NCI-H2196 (cell line): ENCODE results near the gene TMSB10.

ENCODE experiments used
- DNase-seq: peaks from one replicate; lab custom pipeline; 2025; ENCODE audit not compliant: unreplicated experiment; lab: John Stamatoyannopoulos, UW

Gene TMSB10

GRCh38 chr2:84879584-84880394 is 25.7 kb upstream of the TMSB10 start:
- DNase-seq: no peak

DNA sequence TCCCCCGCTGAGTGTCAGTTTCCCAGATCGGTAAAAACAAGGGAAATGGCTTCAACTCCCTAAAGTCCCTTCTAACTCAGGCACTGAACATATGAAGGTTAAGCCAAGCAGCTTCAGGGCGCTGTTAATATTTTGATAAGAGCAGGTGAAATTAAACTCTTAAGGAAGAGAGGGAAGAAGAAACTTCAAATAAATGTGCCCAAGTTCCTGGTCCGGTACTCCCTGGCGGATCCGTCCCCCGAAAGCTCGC is 25.1 kb upstream of the TMSB10 start:
- no peak for DNase-seq

DNA sequence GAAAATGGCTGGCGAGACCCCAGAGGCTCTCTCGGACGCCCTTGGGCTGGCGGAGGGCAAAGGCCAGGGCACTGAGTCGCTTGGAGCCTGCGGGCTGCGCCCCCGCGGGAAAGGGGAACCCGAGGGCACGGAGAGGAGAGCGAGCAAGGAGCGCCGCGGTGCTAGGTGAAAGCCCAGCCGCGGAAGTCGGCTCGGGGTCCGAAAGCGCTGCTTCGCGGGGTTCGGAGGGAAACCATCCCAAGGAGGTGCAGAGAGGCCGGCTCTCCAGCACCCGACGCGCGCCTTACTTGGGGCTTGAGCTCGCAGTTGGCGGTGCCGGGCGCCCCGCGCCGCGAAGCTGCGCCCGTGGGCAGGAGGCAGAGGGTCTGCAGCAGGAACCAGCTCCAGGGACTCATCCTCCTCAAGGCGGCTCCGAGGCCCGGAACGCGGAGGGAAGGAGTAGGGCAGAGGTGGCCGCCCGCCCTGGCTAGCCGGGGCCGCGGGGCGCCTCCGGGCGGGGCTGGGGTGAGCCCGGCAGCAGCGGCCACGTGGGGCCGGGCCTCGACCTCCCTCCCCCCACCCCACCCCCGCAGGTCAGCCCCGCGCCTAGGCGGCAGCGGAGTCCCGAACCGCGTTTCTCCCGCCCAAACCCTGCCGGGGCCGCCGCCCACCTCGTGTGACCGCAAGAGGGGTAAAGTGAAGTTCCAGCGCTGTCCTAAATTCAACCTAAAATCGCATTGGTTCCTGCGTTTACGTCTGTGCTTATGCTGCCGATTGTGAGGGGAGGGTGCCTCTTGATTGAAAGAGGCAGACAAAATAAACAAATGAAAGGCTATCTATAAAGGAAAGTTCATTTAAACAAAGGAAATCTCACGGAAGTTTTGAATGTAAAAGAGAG is 24.6 kb upstream of the TMSB10 start, which contains the start of gene TRABD2A:
TSS of gene TRABD2A (minus strand) at position 440 of the 877 bp plus-strand sequence. CDS start at position 395, 45 bp downstream.
- no peak for DNase-seq

DNA sequence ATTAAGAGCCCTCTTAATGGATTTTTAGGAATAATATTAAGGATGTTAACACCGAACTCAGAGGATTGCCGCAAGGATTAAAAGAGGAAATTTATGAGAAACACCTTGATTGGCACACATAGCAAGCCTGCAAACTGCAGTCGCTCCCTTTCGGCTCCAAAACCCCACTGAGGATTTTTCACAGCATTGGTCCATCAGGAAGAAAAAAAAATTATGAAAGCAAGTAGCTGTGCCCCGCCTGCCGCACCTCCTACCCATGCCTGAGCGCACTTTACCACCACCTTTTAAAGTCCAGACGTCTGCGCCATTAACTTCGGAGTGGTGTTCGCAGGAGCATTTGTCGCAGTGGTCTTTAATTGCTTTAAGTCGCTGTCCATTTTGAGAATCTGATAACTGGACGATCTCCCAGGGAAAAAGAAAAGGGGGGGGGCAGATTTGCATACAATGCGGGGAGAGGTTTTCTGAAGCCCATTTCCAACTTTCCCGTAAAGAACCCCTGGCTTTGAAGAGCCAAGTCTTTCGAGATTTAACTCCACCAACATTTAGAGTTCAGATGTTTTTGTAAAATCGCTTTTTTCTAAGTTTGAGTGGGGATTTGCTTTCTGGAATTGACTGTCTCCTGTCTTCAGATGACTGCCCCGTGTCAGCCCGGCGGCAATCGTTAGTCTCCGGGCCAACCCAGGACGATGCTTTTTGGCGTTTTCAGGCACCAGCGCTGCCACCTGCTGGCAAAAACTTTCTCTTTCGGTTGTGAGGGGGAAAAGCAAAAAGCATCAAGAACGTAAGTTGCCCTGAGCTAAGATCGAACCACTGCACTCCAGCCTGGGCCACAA is 23.7 kb upstream of the TMSB10 start:
- peak; percentile 42 for DNase-seq

DNA sequence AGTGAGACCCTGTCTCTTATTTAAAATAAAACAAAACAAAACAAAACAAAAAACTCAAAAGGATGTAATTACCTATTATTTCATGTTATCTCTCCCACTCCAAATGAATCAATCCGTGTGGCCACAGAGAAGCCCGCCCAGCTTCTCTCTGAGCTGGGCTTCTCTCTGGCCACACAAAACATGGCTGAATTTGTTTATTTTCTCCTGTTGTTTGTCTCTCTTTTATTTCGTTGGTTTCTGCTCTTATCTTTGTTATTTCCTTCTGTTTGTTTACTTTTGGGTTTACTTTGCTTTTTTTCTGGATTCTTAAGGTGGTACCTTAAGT is 23.1 kb upstream of the TMSB10 start:
- DNase-seq: no peak

DNA sequence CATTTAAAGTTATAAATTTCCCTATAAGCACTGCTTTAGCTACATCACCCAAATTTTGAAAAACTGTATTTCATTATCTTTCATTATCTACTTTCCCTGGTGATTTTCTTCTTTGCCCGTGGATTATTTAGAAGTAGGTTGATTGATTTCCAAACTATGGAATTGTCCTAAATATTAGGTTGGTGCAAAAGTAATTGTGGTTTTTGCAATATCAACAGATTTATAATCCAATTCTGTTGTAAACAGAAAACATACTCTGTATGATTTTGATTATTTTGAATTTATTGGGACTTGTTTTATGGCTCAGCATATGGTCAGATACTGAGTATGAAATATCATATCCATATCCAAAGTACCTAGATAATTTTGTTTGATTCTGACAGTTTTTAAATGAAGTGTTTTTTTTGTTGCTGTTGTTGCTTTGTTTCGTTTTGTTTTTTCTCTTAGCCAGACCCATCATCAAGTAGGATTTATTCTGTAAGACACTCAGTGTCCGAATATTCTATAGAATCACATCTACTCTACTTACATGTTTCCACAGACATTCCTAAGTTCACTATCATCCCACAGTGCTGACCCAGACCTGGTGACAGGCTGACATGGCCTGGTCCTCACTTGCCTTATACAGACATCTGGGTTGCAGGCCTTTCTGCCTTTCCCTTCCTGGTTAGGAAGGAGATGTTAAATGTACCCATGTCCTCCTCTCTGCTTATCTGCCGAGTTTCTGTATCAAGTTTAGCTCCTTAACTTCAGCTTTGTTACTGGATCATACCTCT is 22.5 kb upstream of the TMSB10 start:
- DNase-seq: no peak

- DNase-seq: no peak
Observed at GRCh38 chr2:84884449-84884848, 21.0 kb upstream of the TMSB10 start.

DNA sequence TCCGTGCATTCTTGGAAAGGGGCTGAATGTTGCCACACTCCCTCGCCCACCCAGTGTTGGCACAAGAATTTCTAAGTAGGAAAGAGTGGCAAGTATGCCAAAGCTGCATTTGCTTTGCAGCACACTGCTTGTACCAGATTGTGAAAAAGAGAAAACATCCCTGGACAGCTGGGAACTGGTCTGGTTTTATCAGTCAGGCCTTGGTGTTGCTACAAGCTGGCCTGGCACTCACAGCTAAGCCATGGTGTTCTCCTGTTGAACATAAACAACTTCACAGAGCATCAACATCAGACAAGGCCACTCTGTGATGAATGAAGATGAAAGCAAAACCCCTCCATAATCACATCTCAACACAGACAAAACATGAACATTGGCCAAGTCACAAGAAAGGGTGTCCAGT is 20.3 kb upstream of the TMSB10 start:
- no peak for DNase-seq

DNA sequence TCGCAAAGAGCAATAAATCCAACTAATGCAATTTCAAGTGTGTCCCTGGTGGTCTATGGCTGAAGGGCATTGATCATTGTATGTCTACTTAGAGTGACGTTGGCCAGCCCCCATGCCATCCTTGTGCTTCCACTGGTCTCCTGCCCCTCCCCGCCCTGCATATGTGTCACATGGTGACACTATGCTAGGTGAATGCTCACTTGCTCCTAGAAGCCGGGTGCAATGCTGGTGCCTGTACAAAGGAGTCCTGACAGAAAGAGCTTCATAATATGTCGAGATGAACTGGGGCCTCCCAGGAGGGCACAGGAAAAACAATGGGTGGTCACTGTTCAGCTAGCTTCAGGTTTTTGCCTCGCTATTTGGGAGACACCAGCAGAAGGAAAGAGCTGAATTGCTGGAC is 18.7 kb upstream of the TMSB10 start:
- no peak for DNase-seq

DNA sequence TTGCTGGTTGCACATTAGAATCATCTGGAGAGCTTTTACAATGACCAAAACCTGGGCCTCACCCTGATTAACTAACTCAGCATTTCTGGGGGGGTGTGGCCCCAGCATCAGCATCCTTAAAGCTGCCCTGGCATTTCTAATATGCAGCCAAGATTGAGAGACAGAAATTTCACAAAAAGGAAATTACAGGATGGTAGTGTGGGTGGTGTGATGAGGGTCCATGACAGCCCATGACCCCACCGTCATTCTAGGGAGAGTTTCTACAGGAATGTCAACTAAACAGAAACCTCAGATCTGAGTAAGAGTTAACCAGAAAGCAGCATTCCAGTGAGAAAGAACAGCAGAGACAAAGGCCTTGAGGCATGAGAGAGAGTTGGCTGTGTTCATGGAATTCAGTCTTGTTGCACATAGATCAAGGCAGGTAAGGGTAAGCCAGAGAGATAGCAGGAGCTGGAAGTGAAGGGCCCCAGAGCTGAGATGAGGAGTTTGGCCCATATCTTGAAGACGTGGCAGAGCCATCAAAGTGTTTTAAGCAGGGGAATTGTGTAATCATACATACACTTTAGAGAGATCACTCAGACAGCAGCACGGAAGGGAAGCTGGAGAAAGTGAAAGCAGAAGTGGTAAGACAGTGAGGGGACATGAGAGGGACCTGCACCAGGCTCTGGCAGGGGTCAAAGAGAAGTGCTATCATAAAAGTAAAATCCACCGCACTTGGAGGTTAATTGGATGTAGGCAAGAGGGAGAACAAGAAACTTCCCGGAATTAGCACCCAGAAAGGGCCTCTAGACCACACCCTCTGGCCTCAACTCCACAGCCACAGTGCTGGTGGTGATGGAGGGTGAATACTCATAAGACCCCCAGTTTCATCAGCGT is 16.8 kb upstream of the TMSB10 start:
- no peak for DNase-seq

DNA sequence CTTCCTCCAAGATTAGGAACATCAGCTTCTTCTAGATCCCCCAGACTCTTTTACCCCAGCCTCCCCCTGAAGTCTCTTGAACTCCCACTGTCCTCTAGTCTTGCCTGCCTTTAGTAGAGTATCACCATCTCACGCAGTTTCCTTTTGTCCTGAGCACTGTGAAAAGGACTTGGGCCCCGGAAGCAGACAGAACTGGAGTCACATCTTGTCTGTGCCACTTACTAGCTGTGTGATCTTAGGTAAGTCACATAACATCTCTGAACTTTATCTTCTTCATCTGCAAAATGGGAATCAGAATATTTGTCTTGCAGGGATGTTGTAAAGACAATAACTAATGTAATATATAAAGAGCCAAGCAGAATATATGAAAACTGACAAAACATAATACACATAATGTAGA is 16.1 kb upstream of the TMSB10 start:
- DNase-seq: no peak

GRCh38 chr2:84891355-84892010 is 14.0 kb upstream of the TMSB10 start:
- DNase-seq: no peak

DNA sequence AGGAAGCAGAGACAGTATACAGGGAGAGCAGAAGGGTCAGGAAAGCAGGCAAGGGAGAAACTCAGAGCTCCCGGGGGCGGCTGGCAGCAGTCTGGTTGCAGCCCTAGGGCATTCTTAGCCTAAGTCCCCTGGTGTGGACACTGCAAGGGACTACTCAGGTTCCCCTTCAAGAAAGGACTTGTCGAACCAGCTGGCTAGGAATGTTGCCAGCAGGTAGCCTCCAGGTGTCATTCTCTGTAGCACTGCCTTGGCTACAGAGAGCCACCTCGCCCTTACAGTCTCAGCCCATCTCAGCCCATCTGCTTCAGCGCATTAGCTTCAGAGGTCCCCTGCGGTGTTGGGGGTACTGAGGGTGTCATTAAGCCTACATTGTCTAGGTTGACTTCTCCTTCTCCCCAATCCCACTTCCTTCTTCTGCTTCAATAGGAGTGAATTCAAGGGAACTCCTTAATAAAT is 11.3 kb upstream of the TMSB10 start:
- DNase-seq: peak; percentile 21

DNA sequence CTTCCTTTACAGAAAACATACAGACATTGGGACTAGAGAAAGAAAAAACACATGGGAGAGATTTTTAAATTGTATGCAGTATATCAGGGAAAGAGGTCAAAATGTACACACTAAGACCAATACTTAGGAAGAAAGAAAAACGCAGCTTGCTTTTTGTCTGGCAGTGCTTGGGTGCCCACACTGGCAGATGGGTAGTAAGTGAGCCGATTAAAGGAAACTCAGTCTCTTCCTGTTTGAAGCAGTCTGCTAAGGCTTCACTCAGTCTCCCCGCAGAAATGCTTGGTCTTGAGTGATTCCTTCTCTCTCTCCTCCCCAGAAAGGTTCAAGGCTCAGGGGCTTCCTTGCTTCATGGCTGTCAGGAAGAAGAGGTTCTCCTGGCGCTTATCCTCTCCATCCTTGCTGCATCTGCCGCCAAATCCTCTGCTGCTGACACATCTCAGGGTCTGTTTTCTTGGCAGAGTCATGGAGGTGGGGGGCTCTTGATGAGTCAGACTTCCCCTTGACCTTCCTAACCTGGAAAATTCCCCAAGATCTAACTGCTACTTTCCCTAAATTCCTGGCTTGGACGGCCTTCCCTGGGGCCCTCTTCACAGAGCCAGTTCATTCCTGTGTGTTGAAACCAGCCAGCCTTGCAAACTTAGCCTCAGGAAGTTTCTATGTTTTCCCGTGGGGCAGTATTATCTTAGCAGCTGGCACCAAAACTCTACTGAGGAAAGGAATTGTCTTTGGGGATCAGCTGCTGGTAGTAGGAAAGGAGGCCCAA is 10.5 kb upstream of the TMSB10 start:
- DNase-seq: no peak

- no peak for DNase-seq
Observed at GRCh38 chr2:84896567-84896966, 8.9 kb upstream of the TMSB10 start.

GRCh38 chr2:84897773-84898172 is 7.7 kb upstream of the TMSB10 start:
- no peak for DNase-seq

DNA sequence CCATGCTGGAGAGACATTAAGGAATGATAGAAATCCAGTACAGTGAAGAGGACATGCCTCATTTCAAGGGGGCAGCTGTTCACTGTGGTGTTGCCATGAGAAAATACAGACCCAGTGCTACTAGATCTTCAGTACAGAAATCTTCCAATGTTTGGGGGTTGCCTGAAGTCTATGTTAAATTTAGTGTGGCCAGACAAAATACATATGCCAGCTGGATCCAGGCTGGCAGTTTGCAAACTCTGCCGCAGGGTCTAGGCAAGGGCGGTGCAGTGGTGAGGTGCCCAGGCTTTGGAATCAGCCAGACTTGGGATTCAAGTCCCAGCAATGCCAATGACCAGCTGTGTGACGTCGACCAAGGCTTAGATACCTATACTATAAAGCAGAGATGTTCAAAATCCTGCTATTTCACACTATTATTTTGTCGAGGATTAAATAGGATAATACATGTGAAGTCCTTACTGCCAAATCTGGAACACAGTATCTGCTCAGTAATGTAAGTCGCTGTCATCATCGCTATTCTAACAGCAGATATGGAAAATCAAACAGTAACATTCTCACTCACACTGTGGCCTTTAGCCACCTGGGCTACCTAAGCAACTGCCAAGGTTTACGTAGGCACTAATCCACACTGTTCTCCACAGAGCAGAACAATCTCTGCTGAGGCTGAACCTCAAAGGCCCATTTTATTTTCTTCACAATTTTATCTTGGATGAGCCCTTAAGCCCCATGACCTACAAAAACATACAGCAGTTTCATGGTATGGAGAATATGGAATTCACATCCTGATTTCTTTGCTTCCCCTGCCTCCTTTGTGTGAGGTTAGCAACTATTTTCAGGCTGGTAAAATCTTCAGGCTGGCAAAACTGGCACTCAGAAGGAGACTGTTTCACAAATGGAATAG is 5.9 kb upstream of the TMSB10 start:
- no peak for DNase-seq

DNA sequence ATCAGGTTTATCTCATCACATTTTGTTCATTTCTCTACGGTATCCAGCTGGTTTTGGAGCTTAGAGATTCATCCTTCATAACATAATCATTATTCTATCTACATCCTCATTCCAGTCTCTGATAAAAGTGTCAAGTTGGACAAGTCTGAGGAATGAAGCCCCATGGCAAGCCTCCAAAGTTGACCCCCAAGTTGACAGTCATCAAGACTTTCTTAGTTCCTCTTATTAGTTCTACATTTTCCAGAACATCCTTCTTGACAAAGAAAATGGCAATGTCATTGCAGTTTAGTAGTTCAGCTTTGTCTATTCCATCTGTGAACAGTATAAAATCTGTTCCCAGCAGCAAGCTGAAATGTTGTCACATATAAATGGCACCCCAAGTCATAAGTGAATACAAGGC is 4.5 kb upstream of the TMSB10 start:
- no peak for DNase-seq
